GM12878 (cell line): ENCODE measurements around the gene CD248. TPM values are rescaled to one million over a fixed set of nuclear protein-coding genes. Genes with fewer than 3 reads are reported as not detected.

ENCODE experiments used
- ATAC-seq: fragments of 200-7000 bp; cut with Tn5 transposase; 3 replicates; pipeline ENCODE4 v1.9.1; 2020; ENCODE audit warnings: mild to moderate bottlenecking, moderate library complexity
- BruUV-seq: library from RNA; stranded (reverse); fragments of 400-500 nt; replicated peaks from 2 replicates; lab custom pipeline; 2021; lab: Mats Ljungman, UMichigan
- CTCF ChIA-PET: fragments of 300-600 bp; sonication (Branson Sonifier 250); formaldehyde crosslinking; extraction: SDS; loops from one replicate; lab custom pipeline; 2021; ENCODE audit warnings: inconsistent platforms; lab: Yijun Ruan, JAX
- POLR2A ChIA-PET: fragments of 350-600 bp; formaldehyde crosslinking; extraction: SDS; loops from one replicate; lab custom pipeline; 2021; ENCODE audit warnings: inconsistent platforms; lab: Charles Lee
- RAD21 ChIA-PET: fragments of 300-600 bp; sonication (Branson Sonifier 250); formaldehyde crosslinking; loops from one replicate; lab custom pipeline; 2023; ENCODE audit warnings: antibody characterized with exemption; ENCODE audit not compliant: unreplicated experiment; lab: Charles Lee
- SMC1A ChIA-PET: fragments of 300-600 bp; sonication (Branson Sonifier 250); formaldehyde crosslinking; loops from one replicate; lab custom pipeline; 2023; ENCODE audit not compliant: unreplicated experiment, uncharacterized antibody; lab: Charles Lee
- DNase-seq: peaks from one replicate; pipeline ENCODE4 v3.0.0-alpha.2; 2011; ENCODE audit warnings: low read depth, low spot score
- FAIRE-seq: peaks from 3 replicates; lab custom pipeline; 2011; peaks lifted over from hg19 to GRCh38; lab: Jason Lieb, UNC
- H2AFZ ChIP-seq: 2 replicates; pipeline ENCODE4 v1.6.0; 2011; ENCODE audit warnings: low read depth, low read length, control low read depth; ENCODE audit not compliant: control insufficient read depth
- H3K27ac ChIP-seq: 2 replicates; pipeline ENCODE4 v1.5.1; 2011; ENCODE audit warnings: control low read depth; ENCODE audit not compliant: control insufficient read depth, insufficient read depth
- H3K27me3 ChIP-seq, 2 experiments: replicated peaks in 1 of 2; 2 replicates each; pipeline versions ENCODE4 v1.6.0 to v1.6.1; 2011; ENCODE audit warnings: low read length in 1 of 2; ENCODE audit not compliant: control insufficient read depth in 2 of 2, insufficient read depth in 2 of 2
- H3K36me3 ChIP-seq, 2 experiments: 2 replicates each; pipeline ENCODE4 v1.5.1; 2011; ENCODE audit warnings: low read length in 1 of 2; ENCODE audit not compliant: control insufficient read depth in 2 of 2, insufficient read depth in 2 of 2
- H3K4me1 ChIP-seq: 2 replicates; pipeline ENCODE4 v1.6.1; 2011; ENCODE audit warnings: mild to moderate bottlenecking, low read length, moderate library complexity, mixed read lengths; ENCODE audit not compliant: control insufficient read depth, insufficient read depth
- H3K4me2 ChIP-seq: 2 replicates; pipeline ENCODE4 v1.6.0; 2011; ENCODE audit warnings: control low read depth; ENCODE audit not compliant: control insufficient read depth, insufficient read depth
- H3K4me3 ChIP-seq: fragments of 200-600 bp; sonication (generic); 2 replicates; pipeline ENCODE4 v1.5.1; 2016
- H3K79me2 ChIP-seq: 2 replicates; pipeline ENCODE4 v1.6.0; 2011; ENCODE audit warnings: low read length; ENCODE audit not compliant: control insufficient read depth, insufficient read depth
- H3K9ac ChIP-seq: 2 replicates; pipeline ENCODE4 v1.8.0; 2011; ENCODE audit warnings: low read length, control low read depth, mixed read lengths; ENCODE audit not compliant: control insufficient read depth, insufficient read depth
- H3K9me3 ChIP-seq: replicated peaks from 3 replicates; pipeline ENCODE4 v1.5.1; 2011; ENCODE audit warnings: mild to moderate bottlenecking, low read length; ENCODE audit not compliant: control insufficient read depth, insufficient read depth
- H4K20me1 ChIP-seq: 2 replicates; pipeline ENCODE4 v1.6.0; 2011; ENCODE audit not compliant: control insufficient read depth, insufficient read depth
- ATF2 ChIP-seq: IDR thresholded peaks from 2 replicates; pipeline ENCODE4 v1.6.1; 2012; ENCODE audit warnings: low read length, inconsistent platforms
- CEBPB ChIP-seq, 2 experiments: fragments of 150-350 bp in 1 of 2; IDR thresholded peaks; 2 replicates each; pipeline ENCODE4 v1.6.1; 2012 to 2014; ENCODE audit warnings: low read depth in 2 of 2, low read length in 2 of 2, borderline replicate concordance in 1 of 2, inconsistent platforms in 1 of 2
- ESRRA ChIP-seq: IDR thresholded peaks from 2 replicates; pipeline ENCODE4 v1.6.1; 2012; ENCODE audit warnings: mild to moderate bottlenecking, low read length, improper control_type of control experiment
- EZH2 ChIP-seq: IDR thresholded peaks from 2 replicates; pipeline ENCODE4 v1.6.1; 2012; ENCODE audit warnings: low read depth, mild to moderate bottlenecking, control low read depth, inconsistent platforms, low read length, borderline replicate concordance; ENCODE audit not compliant: control insufficient read depth
- GABPA ChIP-seq: IDR thresholded peaks from 2 replicates; pipeline ENCODE4 v1.6.1; 2014; ENCODE audit warnings: antibody characterized with exemption, low read depth, mild to moderate bottlenecking, inconsistent platforms
- KDM1A ChIP-seq: fragments of 200-600 bp; sonication (generic); IDR thresholded peaks from 2 replicates; pipeline ENCODE4 v1.6.1; 2016; ENCODE audit warnings: borderline replicate concordance
- KLF5 ChIP-seq: fragments of 450-650 bp; IDR thresholded peaks from 2 replicates; pipeline ENCODE4 v1.6.1; 2014; ENCODE audit warnings: mild to moderate bottlenecking; ENCODE audit not compliant: partially characterized antibody
- LARP7 ChIP-seq: fragments of 450-650 bp; IDR thresholded peaks from 2 replicates; pipeline ENCODE4 v1.6.1; 2017; ENCODE audit warnings: mild to moderate bottlenecking
- NBN ChIP-seq: fragments of 450-650 bp; IDR thresholded peaks from 2 replicates; pipeline ENCODE4 v1.6.1; 2016
- SMAD1 ChIP-seq: fragments of 450-650 bp; IDR thresholded peaks from 2 replicates; pipeline ENCODE4 v1.6.1; 2018; ENCODE audit warnings: mild to moderate bottlenecking, low read depth; ENCODE audit not compliant: partially characterized antibody
- TCF7 ChIP-seq: IDR thresholded peaks from 2 replicates; pipeline ENCODE4 v1.6.1; 2014; ENCODE audit warnings: antibody characterized with exemption, borderline replicate concordance
- ZNF687 ChIP-seq: fragments of 450-650 bp; IDR thresholded peaks from 2 replicates; pipeline ENCODE4 v1.6.1; 2017; ENCODE audit warnings: mild to moderate bottlenecking, moderate library complexity
- WGBS: methylation state at CpG from one replicate; pipeline ENCODE4 v1.1.6; 2016; ENCODE audit warnings: low lambda C conversion rate; ENCODE audit not compliant: insufficient replicate concordance, insufficient coverage; ENCODE audit errors: missing lambda C conversion rate; 5-methylcytosine and 5-hydroxymethylcytosine counted together
- in situ Hi-C: fragments of 300-500 bp; cut with MboI; formaldehyde crosslinking; loops from 9 replicates; pipeline ENCODE4 v1.14.3; 2018; ENCODE audit warnings: mixed read lengths
- intact Hi-C: fragments of 100-400 bp; cut with micrococcal nuclease; formaldehyde crosslinking; loops from one replicate; pipeline ENCODE4 v1.14.2; 2022; ENCODE audit not compliant: unreplicated experiment
- polyA plus RNA-seq, 11 experiments: library from polyadenylated mRNA; depleted of rRNA in 4 of 11; unstranded in 6 of 11; stranded (reverse) in 5 of 11; fragments of >200 nt; fragmentation: Nextera tagmentation in 4 of 11; fragmentation: Illumina TruSeq in 1 of 11; extraction: Ambion mirVana in 4 of 11; extraction: Trizol in 1 of 11; gene quantifications; 1 replicate in 1 of 11; 2 replicates in 10 of 11; pipeline versions ENCODE4 v1.2.1 to v1.2.3, GENCODE V29; 2011 to 2016; ENCODE audit warnings: inconsistent platforms in 2 of 11, missing spikeins in 2 of 11, low read depth in 1 of 11
- total RNA-seq, 4 experiments: library from RNA; depleted of rRNA in 3 of 4; stranded (reverse); fragments of >200 nt in 3 of 4; fragmentation: Illumina TruSeq in 1 of 4; extraction: Trizol in 1 of 4; gene quantifications; 2 replicates each; pipeline versions ENCODE4 v1.2.1 to v1.2.3, GENCODE V29; 2013 to 2021
- TF ChIP-seq, protein P1 (sequence below): fragments of 450-650 bp; IDR thresholded peaks from 2 replicates; pipeline ENCODE4 v1.6.1; 2017; ENCODE audit warnings: low read depth, mild to moderate bottlenecking, moderate library complexity
- TF ChIP-seq, protein P2 (sequence below): fragments of 150-350 bp; IDR thresholded peaks from 2 replicates; pipeline ENCODE4 v1.6.1; 2016; ENCODE audit warnings: low read depth, low read length

Gene CD248
- total and polyA plus RNA-seq, 10 of the 15 experiments (the other 5 are each of a cell fraction or from before 2014, with no cell fraction given), result 0.10 to 0.21 (median 0.20) TPM; not detected in 7

GRCh38 chr11:66309475-66309874, 7.4 kb downstream of the CD248 start:
- no TSS peak for BruUV-seq
- Histone ChIP-seq H4K20me1 (no peaks in the 10 kb centered on the region), H3K79me2 (no peaks in the 10 kb centered on the region), H3K36me3 (no peaks in the 10 kb centered on the region), H3K4me1 (no peaks in the 10 kb centered on the region; the same call in 1 of the 2 replicates), H2AFZ (no peak overlapping the region), H3K4me2 (no peak overlapping the region), H3K9me3 (no peaks in the 10 kb centered on the region), H3K9ac (no peak overlapping the region), H3K27ac (no peak overlapping the region), H3K27me3 (no peaks in the 10 kb centered on the region; a peak in 1 of 4 replicates), H3K4me3 (no peak overlapping the region)
- no peak for FAIRE-seq
- ChIA-PET SMC1A (interaction anchor here (1.2 kb wide), 1 partner anchor 41 kb away, joined by 3 read pairs; the partner anchor contains the start of gene RAB1B), POLR2A (interaction anchor here (0.8 kb wide), 1 partner anchor 20 kb away, joined by 3 read pairs; the partner anchor contains the start of gene YIF1A), RAD21 (interaction anchor here (1.3 to 1.4 kb wide), 2 partner anchors 20 to 79 kb away, joined by 3 to 5 read pairs; partner anchors contain the start of gene YIF1A), CTCF (interaction anchor here (1.2 to 6.3 kb wide), 3 partner anchors 22 to 78 kb away, joined by 3 to 166 read pairs (median 96); no protein-coding TSS in a partner anchor)
- no peak for DNase-seq
- WGBS, result 29% methylated on average over 3 of the region's 3 CpGs
- intact Hi-C loops (no loop called here), in situ Hi-C loops (no loop called here)
- ATAC-seq, result no peak
- no peak for TF ChIP-seq KLF5
- TF ChIP-seq NBN, result no peak
- TF ChIP-seq LARP7, result no peak
- TF ChIP-seq KDM1A, result no peak
- no peak for TF ChIP-seq SMAD1
- TF ChIP-seq GABPA, result no peak
- TF ChIP-seq, protein P1, sequence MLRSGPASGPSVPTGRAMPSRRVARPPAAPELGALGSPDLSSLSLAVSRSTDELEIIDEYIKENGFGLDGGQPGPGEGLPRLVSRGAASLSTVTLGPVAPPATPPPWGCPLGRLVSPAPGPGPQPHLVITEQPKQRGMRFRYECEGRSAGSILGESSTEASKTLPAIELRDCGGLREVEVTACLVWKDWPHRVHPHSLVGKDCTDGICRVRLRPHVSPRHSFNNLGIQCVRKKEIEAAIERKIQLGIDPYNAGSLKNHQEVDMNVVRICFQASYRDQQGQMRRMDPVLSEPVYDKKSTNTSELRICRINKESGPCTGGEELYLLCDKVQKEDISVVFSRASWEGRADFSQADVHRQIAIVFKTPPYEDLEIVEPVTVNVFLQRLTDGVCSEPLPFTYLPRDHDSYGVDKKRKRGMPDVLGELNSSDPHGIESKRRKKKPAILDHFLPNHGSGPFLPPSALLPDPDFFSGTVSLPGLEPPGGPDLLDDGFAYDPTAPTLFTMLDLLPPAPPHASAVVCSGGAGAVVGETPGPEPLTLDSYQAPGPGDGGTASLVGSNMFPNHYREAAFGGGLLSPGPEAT, result no peak
- TF ChIP-seq ATF2, result no peak
- TF ChIP-seq CEBPB (IDR thresholded peaks at IDR 0.05; ENCODE audit: borderline replicate concordance in 1 of 2, low read depth in 2 of 2, low read length in 2 of 2), result no peak
- no peak for TF ChIP-seq ESRRA
- TF ChIP-seq EZH2, result no peak
- TF ChIP-seq TCF7, result no peak
- TF ChIP-seq, protein P2, sequence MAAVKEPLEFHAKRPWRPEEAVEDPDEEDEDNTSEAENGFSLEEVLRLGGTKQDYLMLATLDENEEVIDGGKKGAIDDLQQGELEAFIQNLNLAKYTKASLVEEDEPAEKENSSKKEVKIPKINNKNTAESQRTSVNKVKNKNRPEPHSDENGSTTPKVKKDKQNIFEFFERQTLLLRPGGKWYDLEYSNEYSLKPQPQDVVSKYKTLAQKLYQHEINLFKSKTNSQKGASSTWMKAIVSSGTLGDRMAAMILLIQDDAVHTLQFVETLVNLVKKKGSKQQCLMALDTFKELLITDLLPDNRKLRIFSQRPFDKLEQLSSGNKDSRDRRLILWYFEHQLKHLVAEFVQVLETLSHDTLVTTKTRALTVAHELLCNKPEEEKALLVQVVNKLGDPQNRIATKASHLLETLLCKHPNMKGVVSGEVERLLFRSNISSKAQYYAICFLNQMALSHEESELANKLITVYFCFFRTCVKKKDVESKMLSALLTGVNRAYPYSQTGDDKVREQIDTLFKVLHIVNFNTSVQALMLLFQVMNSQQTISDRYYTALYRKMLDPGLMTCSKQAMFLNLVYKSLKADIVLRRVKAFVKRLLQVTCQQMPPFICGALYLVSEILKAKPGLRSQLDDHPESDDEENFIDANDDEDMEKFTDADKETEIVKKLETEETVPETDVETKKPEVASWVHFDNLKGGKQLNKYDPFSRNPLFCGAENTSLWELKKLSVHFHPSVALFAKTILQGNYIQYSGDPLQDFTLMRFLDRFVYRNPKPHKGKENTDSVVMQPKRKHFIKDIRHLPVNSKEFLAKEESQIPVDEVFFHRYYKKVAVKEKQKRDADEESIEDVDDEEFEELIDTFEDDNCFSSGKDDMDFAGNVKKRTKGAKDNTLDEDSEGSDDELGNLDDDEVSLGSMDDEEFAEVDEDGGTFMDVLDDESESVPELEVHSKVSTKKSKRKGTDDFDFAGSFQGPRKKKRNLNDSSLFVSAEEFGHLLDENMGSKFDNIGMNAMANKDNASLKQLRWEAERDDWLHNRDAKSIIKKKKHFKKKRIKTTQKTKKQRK, result no peak
- TF ChIP-seq ZNF687, result no peak
